H9 (cell line): ENCODE data around the gene SIX3. TPM values are rescaled to one million over a fixed set of nuclear protein-coding genes. Genes with fewer than 3 reads are reported as not detected.

Experiments used
- DNase-seq: peaks from one replicate; pipeline ENCODE4 v3.0.0-alpha.2; 2017
- H2AFZ ChIP-seq: one replicate; pipeline ENCODE4 v1.6.1; 2013; ENCODE audit warnings: mild to moderate bottlenecking, low read length, control low read depth, moderate library complexity
- H2AK5ac ChIP-seq: 2 replicates; pipeline ENCODE4 v1.6.1; 2013; ENCODE audit warnings: low read length, control low read depth, mixed read lengths; ENCODE audit not compliant: insufficient read length
- H2BK120ac ChIP-seq: one replicate; pipeline ENCODE4 v1.6.1; 2013; ENCODE audit warnings: low read depth, mild to moderate bottlenecking, low read length, control low read depth, inconsistent platforms; ENCODE audit not compliant: poor library complexity, severe bottlenecking
- H2BK12ac ChIP-seq: 2 replicates; pipeline ENCODE4 v1.6.1; 2013; ENCODE audit warnings: low read length, control low read depth, mixed read lengths, low read depth; ENCODE audit not compliant: insufficient read length
- H2BK15ac ChIP-seq: 2 replicates; pipeline ENCODE4 v1.6.1; 2013; ENCODE audit warnings: low read depth, low read length, control low read depth
- H2BK20ac ChIP-seq: one replicate; pipeline ENCODE4 v1.6.1; 2013; ENCODE audit warnings: low read depth, mild to moderate bottlenecking, low read length, control low read depth, inconsistent platforms; ENCODE audit not compliant: poor library complexity, severe bottlenecking
- H2BK5ac ChIP-seq: 2 replicates; pipeline ENCODE4 v1.6.1; 2013; ENCODE audit warnings: low read length, control low read depth, mixed read lengths; ENCODE audit not compliant: insufficient read length
- H3K14ac ChIP-seq: 2 replicates; pipeline ENCODE4 v1.6.1; 2013; ENCODE audit warnings: low read length, control low read depth; ENCODE audit not compliant: insufficient read depth
- H3K18ac ChIP-seq: 2 replicates; pipeline ENCODE4 v1.6.1; 2013; ENCODE audit warnings: low read depth, mild to moderate bottlenecking, mixed read lengths, low read length, control low read depth; ENCODE audit not compliant: insufficient read length
- H3K23ac ChIP-seq: 2 replicates; pipeline ENCODE4 v1.6.1; 2013; ENCODE audit warnings: low read length, control low read depth, mixed read lengths, low read depth; ENCODE audit not compliant: insufficient read length
- H3K23me2 ChIP-seq: 2 replicates; pipeline ENCODE4 v1.6.1; 2013; ENCODE audit warnings: low read depth, mild to moderate bottlenecking, mixed read lengths, low read length, control low read depth; ENCODE audit not compliant: insufficient read length, poor library complexity, severe bottlenecking
- H3K27ac ChIP-seq: 2 replicates; pipeline ENCODE4 v1.5.1; 2013; ENCODE audit warnings: low read length, control low read depth, mixed read lengths, low read depth; ENCODE audit not compliant: insufficient read length
- H3K27me3 ChIP-seq: 2 replicates; pipeline ENCODE4 v1.6.1; 2013; ENCODE audit warnings: low read length, control low read depth, inconsistent platforms; ENCODE audit not compliant: insufficient read depth
- H3K4ac ChIP-seq: 2 replicates; pipeline ENCODE4 v1.6.1; 2013; ENCODE audit warnings: low read depth, mild to moderate bottlenecking, control low read depth, inconsistent platforms, low read length, moderate library complexity
- H3K4me1 ChIP-seq: 2 replicates; pipeline ENCODE4 v1.6.1; 2013; ENCODE audit warnings: low read length, control low read depth, inconsistent platforms; ENCODE audit not compliant: insufficient read depth
- H3K4me2 ChIP-seq: 2 replicates; pipeline ENCODE4 v1.6.1; 2013; ENCODE audit warnings: low read length, control low read depth, mixed read lengths; ENCODE audit not compliant: insufficient read length, insufficient read depth
- H3K56ac ChIP-seq: 2 replicates; pipeline ENCODE4 v1.6.1; 2013; ENCODE audit warnings: low read depth, mild to moderate bottlenecking, mixed read lengths, low read length, control low read depth; ENCODE audit not compliant: insufficient read length
- H3K79me1 ChIP-seq: 2 replicates; pipeline ENCODE4 v1.6.1; 2013; ENCODE audit warnings: low read depth, mild to moderate bottlenecking, moderate library complexity, low read length, control low read depth, inconsistent platforms; ENCODE audit not compliant: insufficient read depth, poor library complexity, severe bottlenecking
- H3K79me2 ChIP-seq: 2 replicates; pipeline ENCODE4 v1.6.1; 2013; ENCODE audit warnings: low read length, control low read depth, inconsistent platforms; ENCODE audit not compliant: insufficient read depth
- H3K9ac ChIP-seq: 2 replicates; pipeline ENCODE4 v1.6.1; 2013; ENCODE audit warnings: low read length, control low read depth, mixed read lengths; ENCODE audit not compliant: insufficient read length; ENCODE audit errors: extremely low read depth
- H3K9me3 ChIP-seq: one replicate; pipeline ENCODE4 v1.6.1; 2013; ENCODE audit warnings: low read depth, low read length, inconsistent platforms; ENCODE audit not compliant: control insufficient read depth
- H3T11ph ChIP-seq: one replicate; pipeline ENCODE4 v1.6.1; 2013; ENCODE audit warnings: mild to moderate bottlenecking, low read length, control low read depth, inconsistent platforms
- H4K20me1 ChIP-seq: one replicate; pipeline ENCODE4 v1.6.1; 2013; ENCODE audit not compliant: control insufficient read depth, insufficient read length, insufficient read depth
- H4K5ac ChIP-seq: 2 replicates; pipeline ENCODE4 v1.6.1; 2013; ENCODE audit warnings: low read depth, mild to moderate bottlenecking, mixed read lengths, low read length, control low read depth; ENCODE audit not compliant: insufficient read length
- H4K8ac ChIP-seq: replicated peaks from 2 replicates; pipeline ENCODE4 v1.6.1; 2013; ENCODE audit warnings: low read length, control low read depth, mixed read lengths, low read depth; ENCODE audit not compliant: insufficient read length
- H4K91ac ChIP-seq: 2 replicates; pipeline ENCODE4 v1.6.1; 2013; ENCODE audit warnings: low read depth, mild to moderate bottlenecking, moderate library complexity, mixed read lengths, low read length, control low read depth; ENCODE audit not compliant: insufficient read length
- H3K27ac Mint-ChIP-seq, 3 experiments: 2 replicates in 2 of 3; 3 replicates in 1 of 3; pipeline ENCODE4 v1.8.0; 2020 to 2021; ENCODE audit warnings: mixed read lengths in 3 of 3, mild to moderate bottlenecking in 1 of 3, moderate library complexity in 1 of 3
- H3K27me3 Mint-ChIP-seq: 2 replicates; pipeline ENCODE4 v1.8.0; 2021; ENCODE audit warnings: low read depth, mild to moderate bottlenecking, moderate library complexity, mixed read lengths
- H3K36me3 Mint-ChIP-seq, 3 experiments: 2 replicates in 2 of 3; 3 replicates in 1 of 3; pipeline ENCODE4 v1.8.0; 2020 to 2021; ENCODE audit warnings: low read depth in 3 of 3, mixed read lengths in 3 of 3; ENCODE audit not compliant: insufficient read depth in 1 of 3
- H3K4me1 Mint-ChIP-seq, 2 experiments: 2 replicates each; pipeline ENCODE4 v1.8.0; 2020; ENCODE audit warnings: mixed read lengths in 2 of 2
- H3K4me3 Mint-ChIP-seq, 2 experiments: 2 replicates in 1 of 2; 3 replicates in 1 of 2; pipeline ENCODE4 v1.8.0; 2020 to 2021; ENCODE audit warnings: mild to moderate bottlenecking in 2 of 2, mixed read lengths in 2 of 2, moderate library complexity in 1 of 2
- H3K9me3 Mint-ChIP-seq, 2 experiments: 2 replicates in 1 of 2; 3 replicates in 1 of 2; pipeline ENCODE4 v1.8.0; 2020; ENCODE audit warnings: mild to moderate bottlenecking in 2 of 2, mixed read lengths in 2 of 2, moderate library complexity in 1 of 2
- WGBS: extraction: QIAGEN DNeasy Blood & Tissue Kit; methylation state at CpG from one replicate; pipeline ENCODE4 v1.1.7; 2013; ENCODE audit warnings: missing lambda C conversion rate, low lambda C conversion rate, mixed read lengths; ENCODE audit not compliant: insufficient read length; ENCODE audit errors: extremely low coverage; 5-methylcytosine and 5-hydroxymethylcytosine counted together
- total RNA-seq: library from RNA; stranded (reverse); gene quantifications from 2 replicates; pipeline ENCODE4 v1.2.1, GENCODE V29; 2021
- TF ChIP-seq, protein P1 (sequence below): fragments of 200-600 bp; sonication (generic); conservative IDR thresholded peaks from 3 replicates; pipeline ENCODE4 v1.8.0; 2021; ENCODE audit warnings: antibody characterized with exemption, mild to moderate bottlenecking

SIX3 gene
- total RNA-seq, 1 experiment from 2014 or later, result 0.55 TPM

DNA sequence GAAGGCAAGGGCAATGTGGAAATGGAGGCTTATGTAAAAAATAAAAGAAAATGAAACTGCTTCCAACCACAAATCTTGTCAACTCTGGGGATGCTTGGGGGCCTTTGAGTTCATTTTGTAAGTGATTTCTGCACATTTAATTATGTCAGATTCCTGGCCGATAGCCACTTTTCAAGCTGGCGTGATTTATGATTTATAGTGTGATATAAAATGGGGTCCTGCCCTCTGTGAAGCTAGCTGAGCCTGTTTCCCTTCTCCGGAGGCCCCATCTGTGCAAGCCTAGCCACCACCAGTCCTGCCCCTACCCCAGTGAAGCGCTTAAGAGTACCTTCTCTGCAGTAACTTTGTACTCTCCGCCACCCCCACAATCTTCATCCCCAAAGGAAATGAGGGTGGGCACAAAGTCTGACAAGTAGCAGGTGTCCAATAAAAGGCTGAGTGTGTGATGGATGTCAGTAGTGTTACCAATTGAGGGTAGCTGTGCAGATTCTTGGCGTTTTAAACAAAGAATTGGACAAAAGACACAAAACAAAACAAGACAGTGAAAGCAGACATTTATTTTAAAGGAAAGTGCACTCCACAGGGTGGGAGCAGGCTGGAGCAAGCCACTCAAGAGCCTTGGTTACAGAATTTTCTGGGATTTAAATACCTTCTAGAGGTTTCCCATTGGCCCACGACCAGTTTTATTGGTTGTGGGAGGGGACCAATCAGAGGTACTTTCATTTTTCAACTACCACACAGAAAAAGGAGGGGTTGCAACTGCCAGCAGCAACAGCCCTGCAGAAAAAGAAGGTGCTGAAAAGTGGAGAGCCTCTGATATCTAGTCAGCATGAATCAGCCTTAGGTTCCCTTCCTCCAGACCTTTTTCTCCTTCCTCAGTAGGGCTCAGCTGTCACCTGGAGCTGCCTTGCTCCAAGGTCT lies 39.0 kb upstream of the SIX3 start:
- Mint-ChIP-seq H3K27me3 (peaks cover 34% of the 10 kb centered on the region), H3K9me3 (no peaks in the 10 kb centered on the region), H3K4me1 (peaks cover 17 to 21% of the 10 kb centered on the region in 2 experiments), H3K4me3 (no peak overlapping the region), H3K36me3 (no peaks in the 10 kb centered on the region; a peak in 1 of 7 replicates), H3K27ac (no peak overlapping the region; a peak in 1 of 7 replicates)
- Histone ChIP-seq H2BK120ac (no peak overlapping the region), H2AFZ (no peak overlapping the region), H3K4ac (no peak overlapping the region), H3K23ac (no peak overlapping the region), H3K18ac (no peak overlapping the region), H2BK12ac (no peak overlapping the region), H3K27ac (no peak overlapping the region), H3T11ph (no peak overlapping the region), H4K8ac (no peak overlapping the region), H2BK15ac (no peak overlapping the region), H3K27me3 (no peaks in the 10 kb centered on the region), H3K14ac (no peak overlapping the region), H4K5ac (no peak overlapping the region), H3K79me1 (no peaks in the 10 kb centered on the region), H3K79me2 (no peaks in the 10 kb centered on the region), H3K9me3 (no peaks in the 10 kb centered on the region), H3K9ac (no peak overlapping the region), H3K56ac (no peak overlapping the region), H3K23me2 (no peaks in the 10 kb centered on the region), H2AK5ac (no peak overlapping the region), H4K20me1 (no peaks in the 10 kb centered on the region), H2BK5ac (no peak overlapping the region), H3K4me2 (no peak overlapping the region), H2BK20ac (no peak overlapping the region), H3K4me1 (0 out of 2 replicates have a peak, but pooled peaks cover 2% of the 10 kb centered on the region), H4K91ac (no peak overlapping the region)
- TF ChIP-seq, protein P1, sequence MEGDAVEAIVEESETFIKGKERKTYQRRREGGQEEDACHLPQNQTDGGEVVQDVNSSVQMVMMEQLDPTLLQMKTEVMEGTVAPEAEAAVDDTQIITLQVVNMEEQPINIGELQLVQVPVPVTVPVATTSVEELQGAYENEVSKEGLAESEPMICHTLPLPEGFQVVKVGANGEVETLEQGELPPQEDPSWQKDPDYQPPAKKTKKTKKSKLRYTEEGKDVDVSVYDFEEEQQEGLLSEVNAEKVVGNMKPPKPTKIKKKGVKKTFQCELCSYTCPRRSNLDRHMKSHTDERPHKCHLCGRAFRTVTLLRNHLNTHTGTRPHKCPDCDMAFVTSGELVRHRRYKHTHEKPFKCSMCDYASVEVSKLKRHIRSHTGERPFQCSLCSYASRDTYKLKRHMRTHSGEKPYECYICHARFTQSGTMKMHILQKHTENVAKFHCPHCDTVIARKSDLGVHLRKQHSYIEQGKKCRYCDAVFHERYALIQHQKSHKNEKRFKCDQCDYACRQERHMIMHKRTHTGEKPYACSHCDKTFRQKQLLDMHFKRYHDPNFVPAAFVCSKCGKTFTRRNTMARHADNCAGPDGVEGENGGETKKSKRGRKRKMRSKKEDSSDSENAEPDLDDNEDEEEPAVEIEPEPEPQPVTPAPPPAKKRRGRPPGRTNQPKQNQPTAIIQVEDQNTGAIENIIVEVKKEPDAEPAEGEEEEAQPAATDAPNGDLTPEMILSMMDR, result no peak
- WGBS, result no CpG with 5 or more reads among the region's 7 CpGs
- DNase-seq, result no peak
